Neural cell (in vitro differentiated cells): ENCODE measurements around the gene IDE. TPM values are rescaled to one million over a fixed set of nuclear protein-coding genes. Genes with fewer than 3 reads are reported as not detected.

Experiments used
- H2AFZ ChIP-seq: fragments of 200-600, 300-800 bp; sonication (generic), shearing (Covaris generic); 2 replicates; pipeline ENCODE4 v1.6.0; 2014; ENCODE audit warnings: low read depth, mild to moderate bottlenecking, antibody characterized with exemption, low read length, moderate library complexity
- H3F3A ChIP-seq: fragments of 200-600 bp; shearing (Covaris generic); 2 replicates; pipeline ENCODE4 v1.6.1; 2016; ENCODE audit warnings: mild to moderate bottlenecking, moderate library complexity, mixed read lengths, antibody characterized with exemption, low read length; ENCODE audit not compliant: insufficient read depth, poor library complexity, severe bottlenecking
- H3K27ac ChIP-seq: fragments of 200-600, 300-800 bp; sonication (generic), shearing (Covaris generic); 2 replicates; pipeline ENCODE4 v1.5.1; 2014; ENCODE audit warnings: mild to moderate bottlenecking, low read length, moderate library complexity
- H3K27me3 ChIP-seq: fragments of 300-800, 200-600 bp; sonication (generic), shearing (Covaris generic); 2 replicates; pipeline ENCODE4 v1.6.0; 2014; ENCODE audit warnings: mild to moderate bottlenecking, low read depth, low read length, moderate library complexity; ENCODE audit not compliant: insufficient read depth
- H3K36me3 ChIP-seq: fragments of 300-800, 200-600 bp; sonication (generic), shearing (Covaris generic); 2 replicates; pipeline ENCODE4 v1.5.1; 2014; ENCODE audit warnings: mild to moderate bottlenecking, antibody characterized with exemption, low read length, moderate library complexity; ENCODE audit not compliant: insufficient read depth
- H3K4me2 ChIP-seq: fragments of 300-800, 200-600 bp; sonication (generic), shearing (Covaris generic); 2 replicates; pipeline ENCODE4 v1.6.0; 2014; ENCODE audit warnings: mild to moderate bottlenecking, low read length
- H3K4me3 ChIP-seq: fragments of 300-800, 200-600 bp; sonication (generic), shearing (Covaris generic); 2 replicates; pipeline ENCODE4 v1.5.1; 2014; ENCODE audit warnings: mild to moderate bottlenecking, low read length, moderate library complexity
- H3K79me2 ChIP-seq: fragments of 200-600 bp; shearing (Covaris generic); replicated peaks from 2 replicates; pipeline ENCODE4 v1.6.0; 2014; ENCODE audit warnings: mild to moderate bottlenecking, low read length, moderate library complexity; ENCODE audit not compliant: insufficient read depth
- H3K9ac ChIP-seq: fragments of 300-800, 200-600 bp; sonication (generic), shearing (Covaris generic); 2 replicates; pipeline ENCODE4 v1.6.1; 2016; ENCODE audit warnings: mild to moderate bottlenecking, low read length, mixed read lengths
- H3K9me2 ChIP-seq: fragments of 200-600 bp; shearing (Covaris generic); 2 replicates; pipeline ENCODE4 v1.6.1; 2016; ENCODE audit warnings: mild to moderate bottlenecking, low read length, mixed read lengths; ENCODE audit not compliant: insufficient read depth
- H3K9me3 ChIP-seq: fragments of 200-600, 300-800 bp; sonication (generic), shearing (Covaris generic); 2 replicates; pipeline ENCODE4 v1.6.1; 2016; ENCODE audit warnings: mild to moderate bottlenecking, mixed run types, low read length, moderate library complexity, mixed read lengths
- H4K20me1 ChIP-seq: fragments of 200-600 bp; shearing (Covaris generic); 2 replicates; pipeline ENCODE4 v1.6.1; 2016; ENCODE audit warnings: mild to moderate bottlenecking, mixed run types; ENCODE audit not compliant: insufficient read depth
- CTCF ChIP-seq: fragments of 450-650 bp; IDR thresholded peaks from 2 replicates; pipeline ENCODE4 v1.5.1; 2014; ENCODE audit warnings: antibody characterized with exemption, mild to moderate bottlenecking, moderate library complexity; ENCODE audit not compliant: poor library complexity, severe bottlenecking
- EP300 ChIP-seq: fragments of 450-650 bp; conservative IDR thresholded peaks from 2 replicates; pipeline ENCODE4 v1.6.1; 2014; ENCODE audit warnings: antibody characterized with exemption, mild to moderate bottlenecking, moderate library complexity; ENCODE audit not compliant: poor library complexity, severe bottlenecking
- EZH2 ChIP-seq: fragments of 200-600, 300-800 bp; shearing (Covaris generic), sonication (generic); IDR thresholded peaks from 2 replicates; pipeline ENCODE4 v1.6.1; 2014; ENCODE audit warnings: antibody characterized with exemption, low read length, borderline replicate concordance, mild to moderate bottlenecking; ENCODE audit not compliant: insufficient read depth, poor library complexity, severe bottlenecking
- MXI1 ChIP-seq: fragments of 450-650 bp; conservative IDR thresholded peaks from 2 replicates; pipeline ENCODE4 v1.6.1; 2014; ENCODE audit warnings: antibody characterized with exemption, mild to moderate bottlenecking; ENCODE audit not compliant: poor library complexity, severe bottlenecking
- POLR2AphosphoS5 ChIP-seq: IDR thresholded peaks from 2 replicates; pipeline ENCODE4 v1.6.1; 2012
- RAD21 ChIP-seq: fragments of 450-650 bp; conservative IDR thresholded peaks from 2 replicates; pipeline ENCODE4 v1.6.1; 2014; ENCODE audit warnings: antibody characterized with exemption, mild to moderate bottlenecking, moderate library complexity
- REST ChIP-seq: IDR thresholded peaks from 2 replicates; pipeline ENCODE4 v1.6.1; 2012; ENCODE audit warnings: borderline replicate concordance
- SMC3 ChIP-seq: fragments of 450-650 bp; conservative IDR thresholded peaks from 2 replicates; pipeline ENCODE4 v1.6.1; 2014; ENCODE audit warnings: antibody characterized with exemption, mild to moderate bottlenecking, moderate library complexity; ENCODE audit not compliant: poor library complexity
- TAF1 ChIP-seq: IDR thresholded peaks from 2 replicates; pipeline ENCODE4 v1.6.1; 2012; ENCODE audit warnings: low read depth
- polyA plus RNA-seq: library from polyadenylated mRNA; depleted of rRNA; stranded (reverse); fragments of >200 nt; gene quantifications from 2 replicates; pipeline ENCODE4 v1.2.3, GENCODE V29; 2014

The IDE gene
- polyA plus RNA-seq, 1 donor from 2014 or later = 10.4 TPM

- H3K4me2 ChIP-seq = no peak overlapping the region
- H3K27ac ChIP-seq = no peak overlapping the region
- no peaks in the 10 kb centered on the region for H3K9me2 ChIP-seq
- no peaks in the 10 kb centered on the region for H3K79me2 ChIP-seq
- no peaks in the 10 kb centered on the region for H3K9me3 ChIP-seq
- H4K20me1 ChIP-seq = no peaks in the 10 kb centered on the region
- H3K4me3 ChIP-seq = no peak overlapping the region
- no peaks in the 10 kb centered on the region for H3F3A ChIP-seq
- H2AFZ ChIP-seq = no peak overlapping the region
- H3K9ac ChIP-seq = no peak overlapping the region
- H3K27me3 ChIP-seq = no peaks in the 10 kb centered on the region
- TF ChIP-seq EP300 (no peak), TAF1 (no peak)
- H3K36me3 ChIP-seq = no peaks in the 10 kb centered on the region
These were observed 94.3 kb downstream of the IDE start for GRCh38 chr10:92479547-92479946.

- H3K27ac ChIP-seq = no peak overlapping the region
- TF ChIP-seq MXI1 = no peak
- TF ChIP-seq RAD21 = no peak
- TF ChIP-seq TAF1 = no peak
- no peak for TF ChIP-seq REST
- no peak for TF ChIP-seq EP300
- no peak for TF ChIP-seq EZH2
- TF ChIP-seq CTCF = no peak
- TF ChIP-seq POLR2AphosphoS5 = no peak
- TF ChIP-seq SMC3 = no peak
- H3K4me2 ChIP-seq = no peak overlapping the region
- H3K27me3 ChIP-seq = no peaks in the 10 kb centered on the region
- H3K36me3 ChIP-seq = no peaks in the 10 kb centered on the region
- H3K9me3 ChIP-seq = no peaks in the 10 kb centered on the region
- no peaks in the 10 kb centered on the region for H3F3A ChIP-seq
- no peak overlapping the region for H3K9ac ChIP-seq
- no peaks in the 10 kb centered on the region for H3K9me2 ChIP-seq
- H4K20me1 ChIP-seq = no peaks in the 10 kb centered on the region
- H3K4me3 ChIP-seq = no peak overlapping the region
- H2AFZ ChIP-seq = no peak overlapping the region
- no peaks in the 10 kb centered on the region for H3K79me2 ChIP-seq
These were observed 95.4 kb downstream of the IDE start for GRCh38 chr10:92478536-92478935.

GRCh38 chr10:92475357-92475868, 98.5 kb downstream of the IDE start:
- no peaks in the 10 kb centered on the region for H3F3A ChIP-seq
- H2AFZ ChIP-seq = no peak overlapping the region
- no peak overlapping the region for H3K27ac ChIP-seq
- H3K9me2 ChIP-seq = no peaks in the 10 kb centered on the region
- H3K4me3 ChIP-seq = no peak overlapping the region
- H3K9ac ChIP-seq = no peak overlapping the region
- H3K27me3 ChIP-seq = no peaks in the 10 kb centered on the region
- no peak for TF ChIP-seq REST
- no peak for TF ChIP-seq CTCF
- no peak for TF ChIP-seq RAD21
- TF ChIP-seq POLR2AphosphoS5 = no peak
- no peak for TF ChIP-seq TAF1
- no peak for TF ChIP-seq EZH2
- TF ChIP-seq EP300 = no peak
- no peak for TF ChIP-seq MXI1
- no peak for TF ChIP-seq SMC3
- H3K79me2 ChIP-seq = no peaks in the 10 kb centered on the region
- no peaks in the 10 kb centered on the region for H3K36me3 ChIP-seq
- H4K20me1 ChIP-seq = no peaks in the 10 kb centered on the region
- H3K9me3 ChIP-seq = no peaks in the 10 kb centered on the region
- no peak overlapping the region for H3K4me2 ChIP-seq
